SU-DHL-6 (cell line): Measurements from ENCODE around the gene SUMF1.
A peak's percentile ranks its signal among the peaks of the same experiment; 100 is the strongest.

Experiments used
- H2AFZ ChIP-seq: fragments of 200-600 bp; sonication (generic); 2 replicates; pipeline ENCODE4 v1.6.1; 2014; ENCODE audit warnings: low read depth, mild to moderate bottlenecking, moderate library complexity, mixed read lengths, antibody characterized with exemption, low read length; ENCODE audit not compliant: severe bottlenecking
- H3F3A ChIP-seq: fragments of 200-600 bp; shearing (Covaris generic); 2 replicates; pipeline ENCODE4 v1.6.0; 2016; ENCODE audit warnings: antibody characterized with exemption, mild to moderate bottlenecking; ENCODE audit not compliant: insufficient read depth
- H3K27ac ChIP-seq: fragments of 200-600 bp; sonication (generic); 2 replicates; pipeline ENCODE4 v1.5.1; 2016; ENCODE audit warnings: low read depth, mild to moderate bottlenecking, low read length, moderate library complexity, mixed read lengths
- H3K27me3 ChIP-seq: fragments of 200-600 bp; sonication (generic), shearing (Covaris generic); 2 replicates; pipeline ENCODE4 v1.6.0; 2014; ENCODE audit warnings: mild to moderate bottlenecking, low read length
- H3K36me3 ChIP-seq: fragments of 200-600 bp; sonication (generic); 2 replicates; pipeline ENCODE4 v1.6.1; 2014; ENCODE audit warnings: mild to moderate bottlenecking, low read length, mixed read lengths
- H3K4me2 ChIP-seq: fragments of 300-600, 200-600 bp; shearing (Covaris generic), sonication (generic); 2 replicates; pipeline ENCODE4 v1.6.0; 2014; ENCODE audit warnings: low read length, low read depth, mild to moderate bottlenecking; ENCODE audit not compliant: poor library complexity, severe bottlenecking
- H3K4me3 ChIP-seq: fragments of 200-600 bp; sonication (generic); 2 replicates; pipeline ENCODE4 v1.5.1; 2014; ENCODE audit warnings: antibody characterized with exemption, low read length, mild to moderate bottlenecking, mixed read lengths; ENCODE audit not compliant: insufficient read depth, poor library complexity, severe bottlenecking
- H3K79me2 ChIP-seq: fragments of 200-600 bp; sonication (generic); 2 replicates; pipeline ENCODE4 v1.6.1; 2014; ENCODE audit warnings: mild to moderate bottlenecking, low read length, moderate library complexity; ENCODE audit not compliant: insufficient read depth
- H3K9ac ChIP-seq: fragments of 200-600 bp; sonication (generic); 2 replicates; pipeline ENCODE4 v1.7.0; 2014; ENCODE audit warnings: mild to moderate bottlenecking, low read length
- H3K9me2 ChIP-seq: fragments of 200-600 bp; sonication (generic); replicated peaks from 2 replicates; pipeline ENCODE4 v1.6.1; 2014; ENCODE audit warnings: low read length; ENCODE audit not compliant: insufficient read depth
- H3K9me3 ChIP-seq: fragments of 200-600 bp; sonication (generic); 2 replicates; pipeline ENCODE4 v1.6.1; 2014; ENCODE audit warnings: low read length, mixed read lengths; ENCODE audit not compliant: insufficient read depth
- H4K20me1 ChIP-seq: fragments of 200-600 bp; sonication (generic); 2 replicates; pipeline ENCODE4 v1.6.1; 2014; ENCODE audit warnings: low read depth, mild to moderate bottlenecking, antibody characterized with exemption, low read length, moderate library complexity, mixed read lengths
- EZH2phosphoT487 ChIP-seq: fragments of 200-600 bp; sonication (generic), shearing (Covaris generic); conservative IDR thresholded peaks from 2 replicates; pipeline ENCODE4 v1.6.1; 2018; ENCODE audit warnings: mild to moderate bottlenecking, antibody characterized with exemption, low read length, moderate library complexity, mixed read lengths
- TF ChIP-seq, protein P1 (sequence below): fragments of 200-600 bp; sonication (generic); IDR thresholded peaks from one replicate; pipeline ENCODE4 v1.5.1; 2017; ENCODE audit warnings: antibody characterized with exemption, mild to moderate bottlenecking, low read length, moderate library complexity; ENCODE audit not compliant: insufficient read depth, poor library complexity, severe bottlenecking

The SUMF1 gene

GRCh38 chr3:4466741-4467521 is at the start of gene SUMF1:
Gene SUMF1, minus strand, starts transcription at chr3:4467269. Its CDS starts 24 bp downstream, at chr3:4467245.
- Histone ChIP-seq H3K27ac (no peak within 1 kb of the TSS), H3K36me3 (no peaks in the 10 kb centered on the region), H3F3A (no peaks in the 10 kb centered on the region), H3K4me2 (peak within 1 kb of the TSS; percentile 95), H3K27me3 (no peaks in the 10 kb centered on the region), H3K9me2 (no peaks in the 10 kb centered on the region), H3K9ac (peak within 1 kb of the TSS; percentile 77), H4K20me1 (no peaks in the 10 kb centered on the region), H3K4me3 (peak within 1 kb of the TSS; percentile 93), H3K9me3 (no peaks in the 10 kb centered on the region), H2AFZ (peak within 1 kb of the TSS; percentile 99), H3K79me2 (peaks cover 4% of the 10 kb centered on the region; the same call in 1 of the 2 replicates)
- TF ChIP-seq, protein P1, sequence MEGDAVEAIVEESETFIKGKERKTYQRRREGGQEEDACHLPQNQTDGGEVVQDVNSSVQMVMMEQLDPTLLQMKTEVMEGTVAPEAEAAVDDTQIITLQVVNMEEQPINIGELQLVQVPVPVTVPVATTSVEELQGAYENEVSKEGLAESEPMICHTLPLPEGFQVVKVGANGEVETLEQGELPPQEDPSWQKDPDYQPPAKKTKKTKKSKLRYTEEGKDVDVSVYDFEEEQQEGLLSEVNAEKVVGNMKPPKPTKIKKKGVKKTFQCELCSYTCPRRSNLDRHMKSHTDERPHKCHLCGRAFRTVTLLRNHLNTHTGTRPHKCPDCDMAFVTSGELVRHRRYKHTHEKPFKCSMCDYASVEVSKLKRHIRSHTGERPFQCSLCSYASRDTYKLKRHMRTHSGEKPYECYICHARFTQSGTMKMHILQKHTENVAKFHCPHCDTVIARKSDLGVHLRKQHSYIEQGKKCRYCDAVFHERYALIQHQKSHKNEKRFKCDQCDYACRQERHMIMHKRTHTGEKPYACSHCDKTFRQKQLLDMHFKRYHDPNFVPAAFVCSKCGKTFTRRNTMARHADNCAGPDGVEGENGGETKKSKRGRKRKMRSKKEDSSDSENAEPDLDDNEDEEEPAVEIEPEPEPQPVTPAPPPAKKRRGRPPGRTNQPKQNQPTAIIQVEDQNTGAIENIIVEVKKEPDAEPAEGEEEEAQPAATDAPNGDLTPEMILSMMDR, result no peak
- TF ChIP-seq EZH2phosphoT487, result no peak

- no peaks in the 10 kb centered on the region for H3K27me3 ChIP-seq
- H3F3A ChIP-seq, result no peaks in the 10 kb centered on the region
- no peak for TF ChIP-seq EZH2phosphoT487
- TF ChIP-seq, protein P1, result no peak
- H3K36me3 ChIP-seq, result no peaks in the 10 kb centered on the region
- no peaks in the 10 kb centered on the region for H4K20me1 ChIP-seq
- no peak overlapping the region for H3K4me2 ChIP-seq
- no peaks in the 10 kb centered on the region for H3K79me2 ChIP-seq
- H3K27ac ChIP-seq, result no peak overlapping the region
- no peak overlapping the region for H3K4me3 ChIP-seq
- H3K9me2 ChIP-seq, result no peaks in the 10 kb centered on the region
- H3K9ac ChIP-seq, result no peak overlapping the region
- no peak overlapping the region for H2AFZ ChIP-seq
- H3K9me3 ChIP-seq, result no peaks in the 10 kb centered on the region
Observed at GRCh38 chr3:4515916-4516579, 49.0 kb upstream of the SUMF1 start.

DNA sequence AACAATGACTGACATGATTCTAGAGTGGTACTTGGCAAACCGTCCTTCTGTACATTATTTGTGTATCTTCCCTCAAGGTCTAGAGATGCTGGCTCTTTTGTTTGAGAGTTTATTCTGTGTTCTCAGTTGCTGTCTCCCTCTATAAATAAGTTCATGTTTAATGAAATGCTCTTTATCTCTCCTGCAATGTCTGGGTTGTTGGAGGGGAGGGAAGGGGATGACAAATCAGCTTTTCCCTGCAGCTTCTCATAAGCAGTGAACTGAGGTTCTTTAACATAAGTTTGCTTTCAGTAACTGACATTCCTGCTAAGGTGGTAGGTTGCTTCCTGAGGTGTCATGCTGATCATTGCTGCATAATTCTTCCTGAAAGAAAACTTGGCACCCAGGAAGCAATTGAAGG is 47.8 kb upstream of the SUMF1 start:
- Histone ChIP-seq H3K4me3 (no peak overlapping the region), H4K20me1 (no peaks in the 10 kb centered on the region), H3K27me3 (no peaks in the 10 kb centered on the region), H3K9me3 (no peaks in the 10 kb centered on the region), H3K36me3 (no peaks in the 10 kb centered on the region), H3K4me2 (no peak overlapping the region), H3K79me2 (no peaks in the 10 kb centered on the region), H2AFZ (no peak overlapping the region), H3K27ac (no peak overlapping the region), H3F3A (no peaks in the 10 kb centered on the region), H3K9ac (no peak overlapping the region), H3K9me2 (no peaks in the 10 kb centered on the region)
- TF ChIP-seq, protein P1, result no peak
- no peak for TF ChIP-seq EZH2phosphoT487
